ENCODE measurements around the gene NFKBIZ.

Gene NFKBIZ

GRCh38 chr3:101824702-101825101 is 24.6 kb upstream of the NFKBIZ start:
- Histone ChIP-seq H3K4me1 (ENCODE audit: control insufficient read depth in 5 of 5, insufficient read depth in 5 of 5, low read length in 5 of 5) (peaks cover 0 to 23% (median 22%) of the 10 kb centered on the region in 5 donors), H3K27me3 (ENCODE audit: control insufficient read depth in 5 of 5, insufficient read depth in 4 of 5, low read length in 5 of 5) (no peaks in the 10 kb centered on the region), H3K27ac (ENCODE audit: low read depth, low read length) (no peak overlapping the region), H3K36me3 (ENCODE audit: control insufficient read depth in 5 of 5, insufficient read depth in 5 of 5, low read length in 5 of 5) (peaks cover 5 to 9% (median 6%) of the 10 kb centered on the region in 5 donors), H3K9ac (ENCODE audit: low read length in 5 of 5) (no peak overlapping the region), H3K4me3 (ENCODE audit: low read depth in 1 of 5, low read length in 5 of 5) (no peak overlapping the region), H3K9me3 (ENCODE audit: control insufficient read depth in 5 of 5, low read length in 5 of 5) (no peaks in the 10 kb centered on the region)

- Histone ChIP-seq H3K4me3 (ENCODE audit: low read depth in 1 of 5, low read length in 5 of 5) (no peak overlapping the region), H3K4me1 (ENCODE audit: control insufficient read depth in 5 of 5, insufficient read depth in 5 of 5, low read length in 5 of 5) (peaks cover 0 to 23% (median 22%) of the 10 kb centered on the region in 5 donors), H3K9ac (ENCODE audit: low read length in 5 of 5) (no peak overlapping the region), H3K9me3 (ENCODE audit: control insufficient read depth in 5 of 5, low read length in 5 of 5) (no peaks in the 10 kb centered on the region), H3K27ac (ENCODE audit: low read depth, low read length) (peak overlapping the region; percentile 1), H3K27me3 (ENCODE audit: control insufficient read depth in 5 of 5, insufficient read depth in 4 of 5, low read length in 5 of 5) (no peaks in the 10 kb centered on the region), H3K36me3 (ENCODE audit: control insufficient read depth in 5 of 5, insufficient read depth in 5 of 5, low read length in 5 of 5) (peaks cover 5 to 9% (median 6%) of the 10 kb centered on the region in 5 donors)
Observed at GRCh38 chr3:101825904-101826445, 23.3 kb upstream of the NFKBIZ start.

DNA sequence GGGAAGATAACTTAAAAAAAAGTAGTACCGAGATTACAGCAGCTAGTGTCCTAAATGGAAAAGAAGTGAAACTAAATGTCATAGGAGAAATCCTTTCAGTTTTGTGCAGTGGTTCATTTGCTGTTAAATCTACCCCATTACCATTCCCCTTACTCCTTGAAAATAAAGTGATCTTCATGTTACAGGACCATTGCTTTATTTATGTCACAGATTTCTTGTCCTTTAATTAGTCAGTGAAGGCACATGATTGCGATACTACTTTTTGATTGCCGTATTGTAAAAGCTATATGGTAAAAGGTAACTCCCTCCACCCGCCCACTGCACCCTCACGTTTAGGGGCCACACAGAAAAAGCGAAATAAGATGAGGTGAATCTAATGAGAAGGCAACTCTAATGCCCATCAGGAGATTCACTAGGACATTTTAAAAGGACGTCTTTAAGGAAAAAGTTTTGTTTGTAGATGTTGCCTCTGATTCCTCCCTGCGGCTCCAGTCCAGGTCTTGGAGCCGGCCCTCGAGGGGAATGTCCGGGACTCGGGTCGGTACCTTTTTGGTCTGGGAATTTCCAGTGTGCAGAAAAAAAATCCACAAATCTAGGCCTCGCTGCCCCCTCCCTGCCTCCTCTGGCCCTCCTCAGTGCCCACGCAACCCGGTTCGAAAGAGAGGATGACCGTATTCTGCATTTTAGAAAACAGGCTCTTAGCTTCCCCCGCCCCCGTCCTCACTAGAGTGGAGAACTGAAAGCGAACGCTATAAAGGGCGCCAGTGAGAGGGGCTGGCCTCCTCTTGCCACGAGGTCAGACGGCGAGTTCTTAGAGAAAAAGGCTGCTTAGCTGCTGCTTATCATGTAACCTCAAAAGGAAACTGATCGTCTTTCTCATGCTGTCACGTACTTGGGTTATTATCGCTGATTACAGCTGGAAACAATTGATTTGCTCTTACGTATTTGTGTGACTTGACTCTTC is 21.8 kb upstream of the NFKBIZ start:
- H3K4me3 ChIP-seq (ENCODE audit: low read depth in 1 of 5, low read length in 5 of 5), result peak overlapping the region; percentile 47 to 86 (median 79)
- peaks cover 0 to 23% (median 22%) of the 10 kb centered on the region in 5 donors for H3K4me1 ChIP-seq (ENCODE audit: control insufficient read depth in 5 of 5, insufficient read depth in 5 of 5, low read length in 5 of 5)
- peak overlapping the region; percentile 86 for H3K27ac ChIP-seq (ENCODE audit: low read depth, low read length)
- H3K9me3 ChIP-seq (ENCODE audit: control insufficient read depth in 5 of 5, low read length in 5 of 5), result no peaks in the 10 kb centered on the region
- H3K36me3 ChIP-seq (ENCODE audit: control insufficient read depth in 5 of 5, insufficient read depth in 5 of 5, low read length in 5 of 5), result no peaks in the 10 kb centered on the region
- H3K27me3 ChIP-seq (ENCODE audit: control insufficient read depth in 5 of 5, insufficient read depth in 4 of 5, low read length in 5 of 5), result no peaks in the 10 kb centered on the region
- H3K9ac ChIP-seq (ENCODE audit: low read length in 5 of 5), result peak overlapping the region; percentile 20 to 85 (median 76)

DNA sequence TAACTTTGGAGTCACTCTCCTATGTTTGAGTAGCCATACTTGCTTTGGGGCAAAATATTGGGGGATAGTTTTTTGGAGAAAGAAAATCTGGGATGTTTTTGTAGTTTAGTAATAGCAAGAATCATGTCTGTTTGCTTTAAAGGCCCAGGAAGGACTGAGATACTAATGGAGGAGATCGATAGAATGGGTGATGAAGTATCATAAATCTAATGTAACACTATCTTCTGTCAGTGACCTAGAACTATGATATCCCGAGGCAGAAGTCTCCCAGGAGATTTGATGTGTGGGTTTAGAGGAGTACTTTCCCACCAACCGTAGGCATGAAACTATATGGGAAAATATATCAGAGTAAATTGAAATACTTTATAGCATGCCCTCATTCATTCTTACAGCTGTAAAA is 21.0 kb upstream of the NFKBIZ start:
- Histone ChIP-seq H3K4me3 (ENCODE audit: low read depth in 1 of 5, low read length in 5 of 5) (peak overlapping the region in 4 of 5 donors; percentile 65 to 86 (median 79)), H3K9ac (ENCODE audit: low read length in 5 of 5) (peak overlapping the region; percentile 65 to 85 (median 76))

DNA sequence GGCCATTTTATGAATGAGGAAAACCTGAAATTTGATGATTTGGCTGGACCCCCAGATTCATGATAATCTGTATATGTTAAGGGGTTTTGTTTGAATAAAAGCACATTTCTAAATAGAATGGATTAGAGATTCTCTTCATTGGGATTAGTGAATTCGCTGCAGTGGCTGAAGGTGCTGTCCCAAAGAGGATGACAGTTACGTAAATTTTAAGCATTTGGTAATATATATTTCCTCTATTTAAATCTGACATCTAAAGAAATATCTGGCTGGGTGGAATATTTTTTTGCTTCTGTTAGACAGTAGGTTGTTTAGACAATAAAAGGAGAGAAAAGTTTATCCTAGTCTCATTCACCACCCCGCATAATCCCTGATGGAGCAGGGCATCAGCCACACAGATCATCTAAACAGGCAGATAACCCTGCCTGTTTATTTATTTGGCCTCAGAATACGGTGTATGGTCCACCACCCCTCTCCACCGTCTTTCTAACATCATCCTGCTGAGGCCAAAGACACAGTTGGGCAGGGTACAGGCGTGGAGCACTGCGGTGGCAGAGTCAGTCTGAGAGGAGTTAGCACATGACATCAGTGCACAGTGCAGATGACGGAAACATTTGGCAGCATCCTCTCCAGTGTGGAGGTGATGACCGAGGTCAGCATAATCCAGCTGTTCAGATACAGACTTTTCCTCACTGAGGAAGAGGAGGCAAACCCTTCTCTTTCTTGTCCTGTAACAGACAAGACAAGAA is 20.4 kb upstream of the NFKBIZ start:
- Histone ChIP-seq H3K4me3 (ENCODE audit: low read depth in 1 of 5, low read length in 5 of 5) (peak overlapping the region; percentile 5 to 79 (median 65)), H3K36me3 (ENCODE audit: control insufficient read depth in 5 of 5, insufficient read depth in 5 of 5, low read length in 5 of 5) (no peaks in the 10 kb centered on the region), H3K4me1 (ENCODE audit: control insufficient read depth in 5 of 5, insufficient read depth in 5 of 5, low read length in 5 of 5) (peaks cover 0 to 23% (median 21%) of the 10 kb centered on the region in 5 donors), H3K9ac (ENCODE audit: low read length in 5 of 5) (peak overlapping the region in 3 of 5 donors; percentile 74 to 79 (median 76)), H3K9me3 (ENCODE audit: control insufficient read depth in 5 of 5, low read length in 5 of 5) (no peaks in the 10 kb centered on the region), H3K27ac (ENCODE audit: low read depth, low read length) (peak overlapping the region; percentile 86), H3K27me3 (ENCODE audit: control insufficient read depth in 5 of 5, insufficient read depth in 4 of 5, low read length in 5 of 5) (no peaks in the 10 kb centered on the region)

More for the DNA sequence above, 21.0 kb upstream of the NFKBIZ start:
- H3K36me3 ChIP-seq (ENCODE audit: control insufficient read depth in 5 of 5, insufficient read depth in 5 of 5, low read length in 5 of 5), result no peaks in the 10 kb centered on the region
- H3K27ac ChIP-seq (ENCODE audit: low read depth, low read length), result peak overlapping the region; percentile 86
- peaks cover 0 to 23% (median 22%) of the 10 kb centered on the region in 5 donors for H3K4me1 ChIP-seq (ENCODE audit: control insufficient read depth in 5 of 5, insufficient read depth in 5 of 5, low read length in 5 of 5)
- H3K27me3 ChIP-seq (ENCODE audit: control insufficient read depth in 5 of 5, insufficient read depth in 4 of 5, low read length in 5 of 5), result no peaks in the 10 kb centered on the region
- no peaks in the 10 kb centered on the region for H3K9me3 ChIP-seq (ENCODE audit: control insufficient read depth in 5 of 5, low read length in 5 of 5)

DNA sequence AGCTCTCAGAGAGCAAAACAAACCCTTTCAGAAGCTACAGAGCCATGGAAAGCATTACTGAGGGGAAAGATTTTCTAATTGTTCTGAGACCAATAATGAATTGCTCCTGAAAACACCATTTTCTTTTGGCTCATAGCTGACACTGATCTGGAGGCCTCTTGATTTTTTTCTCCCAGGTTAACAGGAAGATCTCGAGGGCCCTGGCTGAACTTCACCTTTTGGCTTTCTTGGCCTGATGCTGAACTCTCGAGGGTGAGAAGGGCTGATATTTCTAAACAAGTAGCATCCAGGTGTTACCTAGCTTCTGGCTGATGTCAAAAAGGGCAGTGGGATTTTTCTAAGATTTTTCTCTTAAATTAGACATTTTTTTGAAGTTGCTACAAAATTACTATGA is 19.9 kb upstream of the NFKBIZ start:
- Histone ChIP-seq H3K9me3 (ENCODE audit: control insufficient read depth in 5 of 5, low read length in 5 of 5) (no peaks in the 10 kb centered on the region), H3K36me3 (ENCODE audit: control insufficient read depth in 5 of 5, insufficient read depth in 5 of 5, low read length in 5 of 5) (no peaks in the 10 kb centered on the region), H3K27me3 (ENCODE audit: control insufficient read depth in 5 of 5, insufficient read depth in 4 of 5, low read length in 5 of 5) (no peaks in the 10 kb centered on the region), H3K4me1 (ENCODE audit: control insufficient read depth in 5 of 5, insufficient read depth in 5 of 5, low read length in 5 of 5) (peaks cover 0 to 23% (median 17%) of the 10 kb centered on the region in 5 donors), H3K27ac (ENCODE audit: low read depth, low read length) (no peak overlapping the region), H3K9ac (ENCODE audit: low read length in 5 of 5) (no peak overlapping the region), H3K4me3 (ENCODE audit: low read depth in 1 of 5, low read length in 5 of 5) (no peak overlapping the region)

- Histone ChIP-seq H3K27ac (ENCODE audit: low read depth, low read length) (no peak overlapping the region), H3K9ac (ENCODE audit: low read length in 5 of 5) (peak overlapping the region in 1 of 5 donors; percentile 5), H3K4me1 (ENCODE audit: control insufficient read depth in 5 of 5, insufficient read depth in 5 of 5, low read length in 5 of 5) (peaks cover 0 to 23% (median 17%) of the 10 kb centered on the region in 5 donors)
Observed at GRCh38 chr3:101829874-101830273, 19.4 kb upstream of the NFKBIZ start.

DNA sequence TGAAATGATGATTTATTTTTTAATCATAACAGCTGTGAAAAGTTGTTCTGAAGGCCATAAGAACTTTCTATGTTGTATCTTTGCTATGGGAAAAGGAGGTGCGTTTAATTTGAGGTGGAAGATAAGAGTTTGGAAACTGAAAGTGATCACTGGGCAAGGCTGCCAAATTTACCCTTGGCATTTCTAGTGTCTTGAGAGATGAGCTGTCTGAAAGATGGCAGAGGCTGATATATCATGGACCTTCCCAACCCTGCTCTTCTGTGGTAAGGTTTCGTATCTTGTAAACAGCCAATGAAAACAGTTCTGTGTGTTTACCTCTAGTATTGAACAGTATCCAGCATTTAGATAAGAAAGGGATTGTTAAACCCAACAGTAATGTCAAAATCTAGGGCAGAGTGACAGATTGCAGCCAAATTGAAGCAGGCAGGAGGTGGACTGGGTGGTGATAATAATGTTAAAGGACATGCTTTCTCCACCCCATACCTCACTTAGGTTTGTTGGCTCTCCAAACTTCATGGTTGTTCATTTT is 15.8 kb upstream of the NFKBIZ start:
- Histone ChIP-seq H3K4me1 (ENCODE audit: control insufficient read depth in 5 of 5, insufficient read depth in 5 of 5, low read length in 5 of 5) (peaks cover 0 to 13% (median 7%) of the 10 kb centered on the region in 5 donors), H3K27me3 (ENCODE audit: control insufficient read depth in 5 of 5, insufficient read depth in 4 of 5, low read length in 5 of 5) (no peaks in the 10 kb centered on the region), H3K27ac (ENCODE audit: low read depth, low read length) (no peak overlapping the region), H3K9ac (ENCODE audit: low read length in 5 of 5) (no peak overlapping the region), H3K9me3 (ENCODE audit: control insufficient read depth in 5 of 5, low read length in 5 of 5) (no peaks in the 10 kb centered on the region), H3K4me3 (ENCODE audit: low read depth in 1 of 5, low read length in 5 of 5) (no peak overlapping the region), H3K36me3 (ENCODE audit: control insufficient read depth in 5 of 5, insufficient read depth in 5 of 5, low read length in 5 of 5) (no peaks in the 10 kb centered on the region)

More at GRCh38 chr3:101829874-101830273, 19.4 kb upstream of the NFKBIZ start:
- H3K9me3 ChIP-seq (ENCODE audit: control insufficient read depth in 5 of 5, low read length in 5 of 5), result no peaks in the 10 kb centered on the region
- no peaks in the 10 kb centered on the region for H3K27me3 ChIP-seq (ENCODE audit: control insufficient read depth in 5 of 5, insufficient read depth in 4 of 5, low read length in 5 of 5)
- H3K36me3 ChIP-seq (ENCODE audit: control insufficient read depth in 5 of 5, insufficient read depth in 5 of 5, low read length in 5 of 5), result no peaks in the 10 kb centered on the region
- H3K4me3 ChIP-seq (ENCODE audit: low read depth in 1 of 5, low read length in 5 of 5), result no peak overlapping the region

GRCh38 chr3:101835676-101836075 is 13.6 kb upstream of the NFKBIZ start:
- H3K9me3 ChIP-seq (ENCODE audit: control insufficient read depth in 5 of 5, low read length in 5 of 5), result no peaks in the 10 kb centered on the region
- H3K27ac ChIP-seq (ENCODE audit: low read depth, low read length), result no peak overlapping the region

More at GRCh38 chr3:101835676-101836075, 13.6 kb upstream of the NFKBIZ start:
- H3K4me3 ChIP-seq (ENCODE audit: low read depth in 1 of 5, low read length in 5 of 5), result no peak overlapping the region
- H3K27me3 ChIP-seq (ENCODE audit: control insufficient read depth in 5 of 5, insufficient read depth in 4 of 5, low read length in 5 of 5), result no peaks in the 10 kb centered on the region
- H3K4me1 ChIP-seq (ENCODE audit: control insufficient read depth in 5 of 5, insufficient read depth in 5 of 5, low read length in 5 of 5), result peaks cover 0 to 4% (median 0%) of the 10 kb centered on the region in 5 donors
- no peaks in the 10 kb centered on the region for H3K36me3 ChIP-seq (ENCODE audit: control insufficient read depth in 5 of 5, insufficient read depth in 5 of 5, low read length in 5 of 5)
- H3K9ac ChIP-seq (ENCODE audit: low read length in 5 of 5), result no peak overlapping the region

Measured in subcutaneous abdominal adipose tissue (tissue), 5 donors.